Activated T-helper 1 cell treated with anti-CD3 and anti-CD28 coated beads, Interleukin-2, amount 50 U/mL, for 16 hours (primary cell): Measurements from ENCODE around the gene KDM2B.
"Not testable (repeated sequence)": the region's sequence is repeated elsewhere in the genome, so short reads cannot be mapped to it uniquely, and the experiment has no call there.

Experiments used
- DNase-seq, 2 donors: peaks; one replicate each; pipeline ENCODE4 v3.0.0-alpha.2; 2020; ENCODE audit warnings: low read depth in 1 of 2, low spot score in 1 of 2

The KDM2B gene

DNA sequence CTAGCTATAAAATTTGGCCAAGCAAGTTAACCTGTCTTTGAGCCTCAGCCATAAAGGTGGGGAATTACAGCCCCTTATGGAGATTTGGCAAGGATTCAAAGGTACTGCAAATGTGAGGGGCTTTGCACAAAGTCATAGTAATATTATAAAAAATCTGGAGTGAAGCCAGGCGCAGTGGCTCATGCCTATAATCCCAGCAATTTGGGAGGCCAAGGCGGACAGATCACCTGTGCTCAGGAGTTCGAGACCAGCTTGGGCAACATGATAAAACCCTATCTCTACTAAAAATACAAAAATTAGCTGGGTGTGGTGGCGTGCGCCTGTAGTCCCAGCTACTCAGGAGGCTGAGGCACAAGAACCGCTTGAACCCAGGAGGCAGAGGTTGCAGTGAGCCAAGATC lies 4.1 kb upstream of the KDM2B start:
- not testable (repeated sequence) for DNase-seq

DNA sequence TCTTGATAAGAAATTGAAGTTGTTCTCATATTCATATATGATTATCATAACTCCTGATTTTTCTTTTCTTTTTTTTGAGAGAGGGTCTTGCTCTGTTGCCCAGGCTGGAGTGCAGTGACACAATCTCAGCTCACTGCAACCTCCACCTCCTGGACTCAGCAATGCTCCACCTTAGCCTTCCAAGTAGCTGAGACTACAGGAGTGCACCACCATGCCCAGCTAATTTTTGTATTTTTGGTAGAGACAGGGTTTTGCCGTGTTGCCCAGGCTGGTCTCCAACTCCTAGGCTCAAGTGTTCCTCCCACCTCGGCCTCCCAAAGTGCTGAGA lies 2.5 kb upstream of the KDM2B start:
- not testable (repeated sequence) for DNase-seq

DNA sequence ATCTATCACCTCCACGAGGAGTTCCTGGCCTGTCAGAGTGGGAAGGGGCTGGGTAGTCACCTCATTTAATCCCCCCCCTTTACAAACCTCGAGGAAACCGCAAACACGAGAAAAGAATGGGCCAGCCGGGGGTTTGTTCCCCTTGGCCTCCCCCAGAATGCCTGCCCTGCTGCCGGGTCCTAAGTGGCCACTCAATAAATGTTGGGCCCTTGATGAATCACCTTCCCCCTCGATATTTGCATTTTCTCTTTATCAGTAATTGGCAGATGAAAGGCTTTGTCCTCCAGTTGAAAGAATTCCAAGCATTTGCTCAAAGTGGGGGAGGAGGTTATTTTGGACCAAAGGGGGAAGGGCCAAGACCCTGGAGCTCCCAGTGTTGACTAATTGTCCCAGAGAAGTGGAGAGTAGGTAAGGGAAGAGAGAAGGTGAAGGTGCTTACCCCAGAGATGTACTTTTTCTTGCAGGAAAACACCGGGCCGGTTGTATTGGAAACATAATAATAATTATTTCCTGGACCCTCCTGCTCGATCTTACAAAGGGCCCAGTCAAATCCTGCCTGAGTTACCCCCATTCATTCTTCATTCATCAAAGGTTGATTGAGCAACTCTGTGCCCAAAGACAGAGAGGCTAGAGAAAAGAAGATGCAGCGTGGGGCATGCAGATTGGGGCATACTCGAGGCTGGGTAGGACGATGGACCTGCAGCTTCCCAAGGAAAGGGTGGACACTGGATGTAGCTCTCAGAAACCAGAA lies 1.9 kb upstream of the KDM2B start:
- no peak for DNase-seq

GRCh38 chr12:121581686-121582429 lies 1.0 kb upstream of the KDM2B start:
- DNase-seq: no peak

DNA sequence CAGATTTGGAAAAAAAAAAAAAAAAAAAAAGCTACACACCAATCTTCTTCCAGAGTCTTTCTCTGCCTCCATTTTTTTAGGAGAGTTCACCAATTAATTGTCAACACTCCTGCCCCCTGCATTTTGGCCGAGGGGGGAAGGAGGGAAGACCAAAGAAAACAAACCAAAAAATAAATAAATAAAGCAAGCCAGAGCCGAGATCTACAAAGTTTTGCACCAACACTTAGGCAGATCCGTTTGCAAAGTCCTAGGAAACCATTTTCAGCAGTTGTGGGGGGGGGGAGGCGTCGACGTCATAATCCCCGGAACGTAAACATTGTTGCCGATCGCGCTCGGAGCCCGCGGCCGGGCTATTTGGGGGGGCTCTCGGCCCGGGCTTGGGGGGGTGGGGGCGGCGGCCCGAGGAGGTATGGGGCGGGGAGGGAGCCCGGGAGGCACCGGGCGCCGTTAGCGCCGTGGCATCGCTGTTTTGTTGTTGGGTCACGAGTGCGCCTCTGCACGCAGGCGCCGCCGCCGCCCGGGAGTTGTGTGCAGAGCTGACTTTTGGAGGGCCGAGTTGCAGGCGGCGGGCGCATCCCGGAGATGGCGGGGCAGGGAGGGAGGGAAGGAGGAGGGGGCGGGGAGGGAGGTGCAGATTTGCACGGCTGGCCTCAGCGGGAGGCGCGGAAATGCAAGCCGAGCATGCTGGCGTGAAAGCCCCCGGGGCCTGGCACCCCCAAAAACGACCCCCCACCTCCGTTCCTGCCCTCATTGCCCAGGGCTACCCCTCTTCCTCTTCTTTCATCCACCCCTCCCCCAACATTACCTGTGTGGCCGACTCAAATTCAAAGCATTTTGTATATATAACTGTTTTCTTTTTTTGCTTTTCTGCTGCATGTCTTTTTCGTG lies 598 bp downstream of the KDM2B start:
- DNase-seq: peak; percentile 53 to 69

- no peak for DNase-seq
Measured at GRCh38 chr12:121579190-121579791, 1.5 kb downstream of the KDM2B start.

DNA sequence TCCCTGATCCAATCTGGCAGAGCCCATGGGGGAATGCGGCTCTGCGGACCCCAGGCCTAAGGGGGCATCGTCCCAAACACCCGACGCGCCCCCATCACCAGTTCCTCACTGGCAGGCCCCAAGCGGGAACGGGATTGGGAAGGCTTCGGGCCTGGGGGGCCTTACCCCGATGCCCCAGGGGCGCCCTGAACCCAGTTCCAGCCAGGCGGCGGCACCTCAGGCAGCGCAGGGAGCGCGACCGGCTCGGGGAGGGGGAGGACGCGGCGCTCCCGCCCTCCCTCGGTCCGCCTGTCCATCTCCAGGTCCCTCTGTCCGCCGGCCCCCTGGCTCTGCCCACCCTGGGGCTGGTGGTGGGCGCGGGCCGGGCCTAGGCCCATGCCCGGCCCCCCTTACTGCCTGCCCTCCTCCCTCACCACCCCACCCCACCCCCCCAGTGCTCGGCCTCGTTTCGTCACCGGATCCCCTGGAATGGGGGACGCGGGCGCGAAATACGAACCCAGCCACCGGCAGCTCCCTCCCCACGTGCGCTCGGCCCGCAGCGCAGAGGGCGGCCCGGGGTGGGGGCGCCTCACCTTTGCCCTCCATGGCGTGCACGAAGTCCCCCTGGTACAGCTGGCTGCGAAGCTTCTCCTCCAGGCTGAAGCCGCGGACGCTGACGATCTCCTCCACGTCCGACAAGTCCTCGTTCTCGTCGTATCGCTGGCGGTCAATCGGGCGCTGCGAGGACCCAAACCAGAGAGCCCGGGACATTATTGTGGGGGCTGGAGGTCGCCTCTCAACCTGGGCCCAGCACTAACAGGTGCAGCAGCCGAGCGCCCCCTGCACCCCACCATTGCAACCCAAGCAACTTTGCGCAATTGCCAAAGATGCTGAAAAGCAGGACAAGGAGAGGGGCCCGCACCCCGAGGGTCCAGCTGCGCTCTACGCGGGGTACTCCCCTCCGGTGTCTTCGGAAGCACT lies 2.3 kb downstream of the KDM2B start:
- no peak for DNase-seq

DNA sequence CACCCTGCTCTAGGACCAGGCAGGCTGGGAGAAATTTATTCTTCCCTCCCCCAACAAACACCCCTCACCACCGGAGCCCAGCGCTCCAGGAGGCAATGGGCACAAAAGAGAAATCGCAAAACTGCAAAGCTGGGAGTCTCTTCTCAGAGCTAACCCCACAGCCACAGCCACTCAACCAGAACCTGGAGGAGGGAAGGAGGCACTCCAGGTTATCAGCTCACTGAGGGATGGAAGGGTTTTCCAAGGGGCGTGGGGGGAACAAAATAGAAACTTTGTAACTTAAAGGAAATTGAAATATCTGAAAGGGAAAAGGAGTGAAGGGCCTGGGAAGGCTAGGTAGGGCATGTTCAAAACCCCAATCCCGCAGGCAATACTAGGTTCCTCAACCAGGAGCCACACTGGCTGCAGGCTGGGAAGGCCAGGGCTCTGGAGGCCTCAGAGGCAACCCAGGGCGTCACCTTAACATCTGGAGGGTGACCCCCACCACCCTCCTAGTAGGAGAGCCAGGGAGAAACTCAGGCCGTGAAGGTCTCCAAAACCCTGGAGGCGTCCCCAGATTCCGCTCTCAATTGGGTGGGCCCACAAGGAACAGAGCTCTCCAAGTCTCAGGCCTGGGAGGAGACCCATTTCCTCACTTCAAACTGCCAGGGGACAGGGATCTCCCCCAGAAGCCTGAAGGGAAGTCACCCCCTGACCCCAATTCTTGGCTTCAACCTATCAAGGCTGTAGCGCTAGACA lies 3.2 kb downstream of the KDM2B start:
- DNase-seq: no peak

DNA sequence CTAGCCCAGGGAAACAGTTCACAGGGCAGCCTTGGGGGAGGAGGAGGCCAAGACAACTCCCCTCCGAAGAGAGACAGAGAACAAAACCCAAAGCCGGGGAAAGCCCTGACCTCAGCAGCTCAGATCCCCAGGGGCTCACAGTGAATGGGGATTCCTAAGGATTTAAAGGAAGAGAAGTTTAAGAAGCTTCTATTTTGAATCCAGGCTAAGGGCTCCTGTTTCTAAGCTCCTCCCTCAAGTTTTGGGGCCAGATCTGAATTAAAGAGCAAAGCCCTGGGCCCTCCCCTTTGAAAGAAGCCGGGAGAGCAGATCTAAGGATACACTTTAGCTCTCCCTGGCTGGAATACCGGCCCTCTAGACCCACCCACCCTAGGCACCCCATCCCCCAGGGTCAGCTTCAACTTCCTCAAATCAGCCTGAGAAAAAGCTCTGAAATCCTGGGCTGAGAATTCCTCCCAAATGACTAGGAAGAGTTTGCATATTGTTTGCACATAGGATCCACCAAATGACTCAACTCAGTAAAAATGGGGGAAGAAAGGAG lies 3.9 kb downstream of the KDM2B start:
- DNase-seq: no peak

DNA sequence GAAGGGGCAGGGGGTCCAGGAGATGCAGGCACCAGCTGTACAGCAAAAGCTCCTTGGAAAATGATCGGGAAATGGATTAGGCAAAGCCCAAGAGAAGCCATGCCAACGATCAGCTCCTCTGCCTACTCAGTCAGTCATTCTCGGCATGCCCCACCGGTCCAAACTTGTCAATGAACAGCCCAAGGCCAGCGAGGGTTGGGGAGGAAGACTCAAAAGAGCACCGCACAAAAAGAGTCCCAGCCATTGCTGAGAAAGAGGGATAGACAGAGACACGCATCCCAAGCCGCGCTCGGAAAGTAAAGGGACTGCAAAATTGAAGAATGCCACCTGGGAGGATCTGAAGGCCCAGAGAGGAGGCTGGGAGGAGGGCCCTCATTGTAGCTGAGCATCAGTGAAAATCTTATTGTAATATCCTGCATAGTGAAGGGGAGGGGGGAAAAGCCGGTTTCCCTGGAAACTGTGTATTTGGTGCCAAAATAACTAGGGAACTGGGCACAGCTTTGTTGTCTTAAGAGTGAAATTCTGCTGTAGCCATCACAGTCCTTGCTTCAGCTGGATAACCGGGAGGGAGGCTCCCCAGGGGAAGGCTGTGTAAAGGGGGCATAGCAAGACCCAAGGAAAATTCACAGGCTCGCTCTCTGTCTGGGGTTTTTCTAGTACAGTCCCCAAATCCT lies 4.7 kb downstream of the KDM2B start:
- no peak for DNase-seq

- no peak for DNase-seq
Measured at GRCh38 chr12:121575051-121575450, 5.8 kb downstream of the KDM2B start.

DNA sequence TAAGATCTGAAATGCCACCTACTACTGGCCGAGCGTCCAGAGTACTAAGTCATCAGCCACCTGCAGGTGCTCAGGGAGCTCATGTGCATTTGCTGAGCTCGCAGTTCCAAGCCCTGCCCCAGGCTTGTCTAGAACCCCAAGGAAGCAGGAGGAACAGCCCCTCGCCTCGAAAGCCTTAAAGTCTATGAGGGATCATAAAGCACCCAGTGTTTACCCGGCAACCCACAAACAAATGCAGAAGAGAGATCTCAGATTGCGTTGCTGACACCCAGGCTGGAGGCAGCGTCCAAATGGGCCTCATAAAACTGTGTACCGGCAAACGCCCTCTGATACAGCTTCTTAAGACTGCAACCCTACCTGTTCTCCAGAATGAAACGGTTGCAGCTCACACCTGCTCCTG lies 6.8 kb downstream of the KDM2B start:
- no peak for DNase-seq

GRCh38 chr12:121571920-121572319 lies 8.9 kb downstream of the KDM2B start:
- DNase-seq: no peak

GRCh38 chr12:121570467-121571283 lies 10.1 kb downstream of the KDM2B start:
- no peak for DNase-seq

DNA sequence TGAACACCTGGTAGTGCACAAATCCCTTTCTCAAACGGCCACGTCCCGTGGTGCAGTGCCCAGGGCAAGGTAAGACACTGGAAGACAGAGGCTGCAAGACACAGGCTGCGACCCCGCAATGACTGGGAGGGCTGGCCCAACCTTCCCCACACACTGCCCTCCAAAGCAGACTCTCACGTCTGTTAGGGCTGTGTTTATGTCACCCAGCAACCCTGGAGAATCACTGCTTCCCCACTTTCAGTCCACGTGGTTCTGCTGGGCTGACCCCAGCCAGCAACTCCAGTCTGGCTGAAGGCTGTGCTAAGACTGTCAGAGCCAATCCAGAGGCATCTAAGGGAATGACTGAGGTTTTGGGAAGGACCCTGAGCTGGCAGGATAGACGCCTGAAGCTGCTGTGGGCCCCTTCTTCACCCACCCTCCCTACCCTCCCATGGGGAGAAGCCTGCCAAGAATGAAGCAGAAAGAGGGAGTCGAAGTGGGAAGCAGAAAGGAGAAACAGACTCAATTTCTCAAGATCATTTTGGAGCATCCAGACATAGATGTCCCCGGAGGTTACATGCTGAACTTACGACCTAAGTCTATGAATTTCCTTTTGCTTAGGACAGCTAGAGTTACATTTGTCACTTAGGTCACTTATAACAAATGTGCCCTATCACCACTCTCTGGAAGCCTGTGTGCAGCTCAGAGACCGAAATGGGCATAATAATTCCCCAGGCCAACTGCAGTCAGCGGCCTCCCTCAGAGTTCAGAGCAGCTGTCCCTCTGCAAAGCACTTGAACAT lies 11.7 kb downstream of the KDM2B start:
- DNase-seq: no peak

DNA sequence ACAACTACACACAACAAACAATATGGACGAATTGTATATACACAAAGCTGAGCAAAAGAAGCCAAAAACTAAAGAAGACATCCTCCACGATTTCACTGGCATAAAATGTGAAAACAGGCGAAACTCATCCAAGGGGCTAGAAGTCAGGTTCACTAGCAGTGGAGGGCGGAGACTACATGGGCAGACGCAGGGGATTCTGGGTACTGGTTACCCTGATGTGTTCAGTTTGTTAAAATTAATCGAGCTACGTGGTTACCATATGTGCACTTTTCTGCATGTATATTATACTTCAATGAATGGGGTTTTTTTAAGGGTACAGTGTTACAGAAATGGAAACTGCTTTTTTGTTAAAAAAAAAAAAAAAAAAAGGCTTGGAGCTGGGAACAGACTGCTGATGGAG lies 12.3 kb downstream of the KDM2B start:
- no peak for DNase-seq

GRCh38 chr12:121565076-121565475 lies 15.7 kb downstream of the KDM2B start:
- DNase-seq: no peak
